Body of pancreas (tissue), 4 donors: ENCODE results near the gene GGTA1.

Source experiments
- POLR2A ChIP-seq, 3 donors: fragments of 450-650 bp; IDR thresholded peaks; one replicate each; pipeline ENCODE4 v1.6.1; 2016; ENCODE audit warnings: antibody characterized with exemption in 3 of 3, mild to moderate bottlenecking in 2 of 3
- TF ChIP-seq, protein P1 (sequence below), 7 experiments: fragments of 450-650 bp in 4 of 7; fragments of 200-600 bp in 3 of 7; sonication (generic) in 3 of 7; IDR thresholded peaks; one replicate each; pipeline ENCODE4 v1.5.1; 2016 to 2019; ENCODE audit warnings: antibody characterized with exemption in 7 of 7

DNA sequence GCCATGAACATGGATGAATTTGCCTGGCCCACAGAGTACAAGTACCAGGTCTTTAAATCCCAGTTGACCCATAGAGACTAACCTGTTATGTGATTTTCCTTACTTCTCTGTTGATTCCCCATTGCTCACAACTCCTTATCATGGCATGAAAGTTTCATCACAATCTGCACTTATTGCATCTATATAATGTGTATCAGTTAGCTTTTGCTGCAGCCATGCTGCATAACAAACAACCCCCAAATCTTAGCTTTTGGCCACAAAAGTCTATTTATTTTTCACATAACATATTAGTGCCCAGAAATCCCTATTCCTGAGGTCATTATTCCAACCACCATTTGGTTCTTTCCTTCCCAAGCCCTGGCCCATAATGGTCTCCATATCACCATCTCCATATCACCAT is 3.7 kb downstream of the GGTA1 start:
- TF ChIP-seq, protein P1, sequence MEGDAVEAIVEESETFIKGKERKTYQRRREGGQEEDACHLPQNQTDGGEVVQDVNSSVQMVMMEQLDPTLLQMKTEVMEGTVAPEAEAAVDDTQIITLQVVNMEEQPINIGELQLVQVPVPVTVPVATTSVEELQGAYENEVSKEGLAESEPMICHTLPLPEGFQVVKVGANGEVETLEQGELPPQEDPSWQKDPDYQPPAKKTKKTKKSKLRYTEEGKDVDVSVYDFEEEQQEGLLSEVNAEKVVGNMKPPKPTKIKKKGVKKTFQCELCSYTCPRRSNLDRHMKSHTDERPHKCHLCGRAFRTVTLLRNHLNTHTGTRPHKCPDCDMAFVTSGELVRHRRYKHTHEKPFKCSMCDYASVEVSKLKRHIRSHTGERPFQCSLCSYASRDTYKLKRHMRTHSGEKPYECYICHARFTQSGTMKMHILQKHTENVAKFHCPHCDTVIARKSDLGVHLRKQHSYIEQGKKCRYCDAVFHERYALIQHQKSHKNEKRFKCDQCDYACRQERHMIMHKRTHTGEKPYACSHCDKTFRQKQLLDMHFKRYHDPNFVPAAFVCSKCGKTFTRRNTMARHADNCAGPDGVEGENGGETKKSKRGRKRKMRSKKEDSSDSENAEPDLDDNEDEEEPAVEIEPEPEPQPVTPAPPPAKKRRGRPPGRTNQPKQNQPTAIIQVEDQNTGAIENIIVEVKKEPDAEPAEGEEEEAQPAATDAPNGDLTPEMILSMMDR (IDR thresholded peaks at IDR 0.05): no peak
- TF ChIP-seq POLR2A (IDR thresholded peaks at IDR 0.05): no peak
